HEK293 (cell line): ENCODE data around the gene PLEKHO2.

Source experiments
- ELK4 ChIP-seq: IDR thresholded peaks from 2 replicates; pipeline ENCODE4 v1.6.1; 2011; ENCODE audit warnings: mild to moderate bottlenecking, low read depth, low read length, borderline replicate concordance
- GFI1B ChIP-seq: fragments of 450-650 bp; formaldehyde crosslinking; IDR thresholded peaks from 2 replicates; pipeline ENCODE4 v1.5.1; 2016; ENCODE audit warnings: missing biosample characterization, missing genetic modification characterization
- SP2 ChIP-seq: fragments of 450-650 bp; formaldehyde crosslinking; IDR thresholded peaks from 2 replicates; pipeline ENCODE4 v1.5.1; 2016; ENCODE audit warnings: missing biosample characterization, missing genetic modification characterization
- TSHZ1 ChIP-seq: fragments of 450-650 bp; formaldehyde crosslinking; IDR thresholded peaks from 2 replicates; pipeline ENCODE4 v1.5.1; 2016; ENCODE audit warnings: missing biosample characterization, missing genetic modification characterization, borderline replicate concordance
- ZBTB11 ChIP-seq: fragments of 450-650 bp; formaldehyde crosslinking; conservative IDR thresholded peaks from 2 replicates; pipeline ENCODE4 v1.5.1; 2016; ENCODE audit warnings: low read depth, missing biosample characterization, missing genetic modification characterization
- ZIC2 ChIP-seq: fragments of 450-650 bp; formaldehyde crosslinking; IDR thresholded peaks from 2 replicates; pipeline ENCODE4 v1.5.1; 2016; ENCODE audit warnings: missing biosample characterization, missing genetic modification characterization
- ZNF10 ChIP-seq: fragments of 450-650 bp; formaldehyde crosslinking; IDR thresholded peaks from 2 replicates; pipeline ENCODE4 v1.5.1; 2017; ENCODE audit warnings: missing biosample characterization, missing genetic modification characterization
- ZNF146 ChIP-seq: fragments of 450-650 bp; formaldehyde crosslinking; IDR thresholded peaks from 2 replicates; pipeline ENCODE4 v1.5.1; 2016; ENCODE audit warnings: missing biosample characterization, missing genetic modification characterization
- ZNF148 ChIP-seq: fragments of 450-650 bp; formaldehyde crosslinking; IDR thresholded peaks from 2 replicates; pipeline ENCODE4 v1.5.0; 2017; ENCODE audit warnings: missing biosample characterization, missing genetic modification characterization, borderline replicate concordance
- ZNF629 ChIP-seq: fragments of 450-650 bp; formaldehyde crosslinking; IDR thresholded peaks from 2 replicates; pipeline ENCODE4 v1.5.1; 2017; ENCODE audit warnings: missing biosample characterization, missing genetic modification characterization
- ZNF692 ChIP-seq: fragments of 450-650 bp; formaldehyde crosslinking; IDR thresholded peaks from 2 replicates; pipeline ENCODE4 v1.5.1; 2016; ENCODE audit warnings: missing biosample characterization, missing genetic modification characterization
- ZNF792 ChIP-seq: fragments of 450-650 bp; formaldehyde crosslinking; IDR thresholded peaks from 2 replicates; pipeline ENCODE4 v1.5.1; 2016; ENCODE audit warnings: missing biosample characterization, missing genetic modification characterization
- TF ChIP-seq, protein P1 (sequence below): fragments of 450-650 bp; formaldehyde crosslinking; IDR thresholded peaks from 2 replicates; pipeline ENCODE4 v1.5.1; 2016; ENCODE audit warnings: missing biosample characterization, missing genetic modification characterization
- TF ChIP-seq, protein P2 (sequence below): fragments of 450-650 bp; formaldehyde crosslinking; IDR thresholded peaks from 2 replicates; pipeline ENCODE4 v1.5.1; 2016; ENCODE audit warnings: missing biosample characterization, missing genetic modification characterization
- TF ChIP-seq, protein P3 (sequence below): fragments of 450-650 bp; formaldehyde crosslinking; IDR thresholded peaks from 2 replicates; pipeline ENCODE4 v1.5.1; 2016; ENCODE audit warnings: missing biosample characterization, missing genetic modification characterization
- TF ChIP-seq, protein P4 (sequence below): fragments of 450-650 bp; formaldehyde crosslinking; IDR thresholded peaks from 2 replicates; pipeline ENCODE4 v1.5.1; 2016; ENCODE audit warnings: missing biosample characterization, missing genetic modification characterization, low read depth

Gene PLEKHO2

DNA sequence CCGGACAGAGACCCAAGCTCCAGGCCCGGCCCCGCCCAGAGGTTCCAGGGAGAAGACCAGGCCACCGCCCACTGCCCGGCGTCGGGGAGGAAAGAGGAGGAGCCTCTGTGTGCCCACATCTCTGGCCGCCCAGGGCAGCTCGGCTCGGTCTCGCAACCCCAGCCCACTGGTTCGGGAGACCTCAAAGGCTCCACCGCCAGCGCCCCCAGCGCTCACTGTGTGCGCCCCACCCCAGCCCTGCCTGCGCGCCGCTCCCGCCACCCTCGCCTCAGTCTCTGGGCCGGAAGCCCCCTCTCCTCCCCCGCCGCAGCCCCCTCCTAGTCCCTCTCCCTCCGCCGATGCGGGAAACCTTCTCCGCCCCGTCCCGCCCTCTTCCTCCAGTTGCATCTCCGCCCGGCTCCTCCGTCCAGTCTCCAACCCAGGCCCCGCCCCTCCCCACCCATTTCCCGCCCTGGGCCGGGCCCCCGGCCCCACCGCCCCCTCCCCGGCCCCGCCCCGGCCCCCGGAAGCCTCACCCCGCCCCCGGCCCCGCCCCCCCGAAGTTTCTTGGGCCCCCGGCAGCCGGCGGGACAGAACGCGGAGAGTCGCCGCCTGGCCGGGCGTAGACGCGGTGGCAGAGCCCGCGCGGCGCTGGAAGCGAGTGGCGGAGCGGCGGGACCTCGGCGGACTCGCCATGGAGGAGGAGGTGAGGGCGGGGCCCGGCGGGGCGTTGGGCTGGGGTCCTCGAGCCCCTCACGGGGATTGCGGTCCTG is at the start of gene PLEKHO2 (continued):
- no peak for TF ChIP-seq TSHZ1 (tag by site-specific recombination)
- no peak for TF ChIP-seq ZIC2 (tag by site-specific recombination)
- TF ChIP-seq GFI1B = no peak
- TF ChIP-seq ZNF148 (tag by site-specific recombination) = no peak
- no peak for TF ChIP-seq ZNF692 (tag by site-specific recombination)
- TF ChIP-seq, protein P1, sequence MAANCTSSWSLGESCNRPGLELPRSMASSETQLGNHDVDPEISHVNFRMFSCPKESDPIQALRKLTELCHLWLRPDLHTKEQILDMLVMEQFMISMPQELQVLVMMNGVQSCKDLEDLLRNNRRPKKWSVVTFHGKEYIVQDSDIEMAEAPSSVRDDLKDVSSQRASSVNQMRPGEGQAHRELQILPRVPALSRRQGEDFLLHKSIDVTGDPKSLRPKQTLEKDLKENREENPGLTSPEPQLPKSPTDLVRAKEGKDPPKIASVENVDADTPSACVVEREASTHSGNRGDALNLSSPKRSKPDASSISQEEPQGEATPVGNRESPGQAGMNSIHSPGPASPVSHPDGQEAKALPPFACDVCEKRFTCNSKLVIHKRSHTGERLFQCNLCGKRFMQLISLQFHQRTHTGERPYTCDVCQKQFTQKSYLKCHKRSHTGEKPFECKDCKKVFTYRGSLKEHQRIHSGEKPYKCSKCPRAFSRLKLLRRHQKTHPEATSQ = no peak
- TF ChIP-seq, protein P2, sequence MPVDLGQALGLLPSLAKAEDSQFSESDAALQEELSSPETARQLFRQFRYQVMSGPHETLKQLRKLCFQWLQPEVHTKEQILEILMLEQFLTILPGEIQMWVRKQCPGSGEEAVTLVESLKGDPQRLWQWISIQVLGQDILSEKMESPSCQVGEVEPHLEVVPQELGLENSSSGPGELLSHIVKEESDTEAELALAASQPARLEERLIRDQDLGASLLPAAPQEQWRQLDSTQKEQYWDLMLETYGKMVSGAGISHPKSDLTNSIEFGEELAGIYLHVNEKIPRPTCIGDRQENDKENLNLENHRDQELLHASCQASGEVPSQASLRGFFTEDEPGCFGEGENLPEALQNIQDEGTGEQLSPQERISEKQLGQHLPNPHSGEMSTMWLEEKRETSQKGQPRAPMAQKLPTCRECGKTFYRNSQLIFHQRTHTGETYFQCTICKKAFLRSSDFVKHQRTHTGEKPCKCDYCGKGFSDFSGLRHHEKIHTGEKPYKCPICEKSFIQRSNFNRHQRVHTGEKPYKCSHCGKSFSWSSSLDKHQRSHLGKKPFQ (tag by site-specific recombination) = no peak
- TF ChIP-seq ZNF10 (tag by site-specific recombination) = no peak
- TF ChIP-seq ZBTB11 = peak; percentile 49
- peak; percentile 65 for TF ChIP-seq SP2 (tag by site-specific recombination)
- TF ChIP-seq ZNF792 (tag by site-specific recombination) = no peak
- no peak for TF ChIP-seq ZNF629 (tag by site-specific recombination)
- TF ChIP-seq ELK4 = no peak
- TF ChIP-seq ZNF146 (tag by site-specific recombination) = no peak
- TF ChIP-seq, protein P3, sequence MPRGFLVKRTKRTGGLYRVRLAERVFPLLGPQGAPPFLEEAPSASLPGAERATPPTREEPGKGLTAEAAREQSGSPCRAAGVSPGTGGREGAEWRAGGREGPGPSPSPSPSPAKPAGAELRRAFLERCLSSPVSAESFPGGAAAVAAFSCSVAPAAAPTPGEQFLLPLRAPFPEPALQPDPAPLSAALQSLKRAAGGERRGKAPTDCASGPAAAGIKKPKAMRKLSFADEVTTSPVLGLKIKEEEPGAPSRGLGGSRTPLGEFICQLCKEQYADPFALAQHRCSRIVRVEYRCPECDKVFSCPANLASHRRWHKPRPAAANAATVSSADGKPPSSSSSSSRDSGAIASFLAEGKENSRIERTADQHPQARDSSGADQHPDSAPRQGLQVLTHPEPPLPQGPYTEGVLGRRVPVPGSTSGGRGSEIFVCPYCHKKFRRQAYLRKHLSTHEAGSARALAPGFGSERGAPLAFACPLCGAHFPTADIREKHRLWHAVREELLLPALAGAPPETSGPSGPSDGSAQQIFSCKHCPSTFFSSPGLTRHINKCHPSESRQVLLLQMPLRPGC (tag by site-specific recombination) = no peak
- TF ChIP-seq, protein P4, sequence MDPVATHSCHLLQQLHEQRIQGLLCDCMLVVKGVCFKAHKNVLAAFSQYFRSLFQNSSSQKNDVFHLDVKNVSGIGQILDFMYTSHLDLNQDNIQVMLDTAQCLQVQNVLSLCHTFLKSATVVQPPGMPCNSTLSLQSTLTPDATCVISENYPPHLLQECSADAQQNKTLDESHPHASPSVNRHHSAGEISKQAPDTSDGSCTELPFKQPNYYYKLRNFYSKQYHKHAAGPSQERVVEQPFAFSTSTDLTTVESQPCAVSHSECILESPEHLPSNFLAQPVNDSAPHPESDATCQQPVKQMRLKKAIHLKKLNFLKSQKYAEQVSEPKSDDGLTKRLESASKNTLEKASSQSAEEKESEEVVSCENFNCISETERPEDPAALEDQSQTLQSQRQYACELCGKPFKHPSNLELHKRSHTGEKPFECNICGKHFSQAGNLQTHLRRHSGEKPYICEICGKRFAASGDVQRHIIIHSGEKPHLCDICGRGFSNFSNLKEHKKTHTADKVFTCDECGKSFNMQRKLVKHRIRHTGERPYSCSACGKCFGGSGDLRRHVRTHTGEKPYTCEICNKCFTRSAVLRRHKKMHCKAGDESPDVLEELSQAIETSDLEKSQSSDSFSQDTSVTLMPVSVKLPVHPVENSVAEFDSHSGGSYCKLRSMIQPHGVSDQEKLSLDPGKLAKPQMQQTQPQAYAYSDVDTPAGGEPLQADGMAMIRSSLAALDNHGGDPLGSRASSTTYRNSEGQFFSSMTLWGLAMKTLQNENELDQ = no peak
